Measurements from ENCODE around the gene RPL36.

DNA sequence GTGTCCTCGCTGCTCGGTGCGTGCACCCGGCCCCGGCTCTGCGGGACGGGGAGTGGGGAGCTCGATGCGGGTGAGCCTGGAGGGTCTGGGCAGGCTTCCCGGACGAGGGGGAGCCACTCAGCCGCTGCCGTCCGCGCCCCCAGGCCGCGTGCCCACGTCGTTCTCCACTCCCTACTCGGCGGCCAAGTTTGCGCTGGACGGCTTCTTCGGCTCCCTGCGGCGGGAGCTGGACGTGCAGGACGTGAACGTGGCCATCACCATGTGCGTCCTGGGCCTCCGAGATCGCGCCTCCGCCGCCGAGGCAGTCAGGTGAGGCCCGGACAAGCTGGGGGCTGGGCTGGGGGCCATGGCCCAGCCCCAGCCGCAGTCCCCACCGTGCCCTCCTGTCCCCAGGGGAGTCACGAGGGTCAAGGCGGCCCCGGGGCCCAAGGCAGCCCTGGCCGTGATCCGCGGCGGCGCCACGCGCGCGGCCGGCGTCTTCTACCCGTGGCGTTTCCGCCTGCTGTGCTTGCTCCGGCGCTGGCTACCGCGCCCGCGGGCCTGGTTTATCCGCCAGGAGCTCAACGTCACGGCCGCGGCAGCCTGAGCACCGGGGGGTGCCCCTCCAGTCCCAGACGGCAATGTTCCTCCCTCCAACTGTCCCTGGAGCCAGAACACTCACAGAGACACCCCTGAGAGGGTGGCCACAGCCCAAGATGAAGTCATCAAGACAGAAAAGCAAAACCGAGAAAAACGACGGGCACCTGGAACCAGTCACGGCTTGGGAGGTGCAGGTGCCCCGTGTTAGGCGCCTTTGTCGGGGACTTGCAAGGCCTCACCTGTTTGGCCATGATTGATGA, 2.5 kb upstream of the RPL36 start:
- TF ChIP-seq CTCF (conservative IDR thresholded peaks at IDR 0.05; ENCODE audit: low read length) (no peak), EZH2phosphoT487 (IDR thresholded peaks at IDR 0.05; ENCODE audit: borderline replicate concordance) (no peak)

Data from Loucy (cell line).